H1 (cell line): ENCODE data around the gene COL5A1. TPM values are rescaled to one million over a fixed set of nuclear protein-coding genes. Genes with fewer than 3 reads are reported as not detected.

Source experiments
- MAFK ChIP-seq: IDR thresholded peaks from 2 replicates; pipeline ENCODE4 v1.6.1; 2012; ENCODE audit warnings: low read depth, mild to moderate bottlenecking, improper control_type of control experiment, low read length
- POLR2AphosphoS5 ChIP-seq: IDR thresholded peaks from 2 replicates; pipeline ENCODE4 v1.6.1; 2011; ENCODE audit warnings: low read depth, low read length
- RNF2 ChIP-seq: fragments of 200-900, 300-1000 bp; sonication (generic); IDR thresholded peaks from 2 replicates; pipeline ENCODE4 v1.7.1; 2016; ENCODE audit warnings: borderline replicate concordance, low read depth, mild to moderate bottlenecking, antibody characterized with exemption, low read length; ENCODE audit not compliant: poor library complexity, severe bottlenecking; ENCODE audit errors: missing control alignments
- TEAD4 ChIP-seq: IDR thresholded peaks from 2 replicates; pipeline ENCODE4 v1.6.1; 2012; ENCODE audit warnings: low read depth, low read length, inconsistent platforms, mixed read lengths
- polyA plus RNA-seq, 7 experiments: library from polyadenylated mRNA; depleted of rRNA in 3 of 7; stranded (reverse) in 5 of 7; unstranded in 2 of 7; fragments of >200 nt in 5 of 7; fragments of 200-250 nt in 2 of 7; gene quantifications; 1 replicate in 5 of 7; 2 replicates in 1 of 7; 4 replicates in 1 of 7; pipeline versions ENCODE4 v1.2.1 to v1.2.3, GENCODE V29; 2011 to 2013; ENCODE audit warnings: missing spikeins in 2 of 7, mixed read lengths in 2 of 7
- total RNA-seq: library from RNA; stranded (reverse); fragmentation: NEBNext Ultra II Directional; extraction: Animal tissue kit (Norgen Biotek cat#: 25700); gene quantifications from 2 replicates; pipeline ENCODE4 v1.2.1, GENCODE V29; 2021

The COL5A1 gene
- total and polyA plus RNA-seq, 2 of the 8 experiments (the other 6 are each of a cell fraction or from before 2014, with no cell fraction given) = 3.8 to 12.0 TPM

DNA sequence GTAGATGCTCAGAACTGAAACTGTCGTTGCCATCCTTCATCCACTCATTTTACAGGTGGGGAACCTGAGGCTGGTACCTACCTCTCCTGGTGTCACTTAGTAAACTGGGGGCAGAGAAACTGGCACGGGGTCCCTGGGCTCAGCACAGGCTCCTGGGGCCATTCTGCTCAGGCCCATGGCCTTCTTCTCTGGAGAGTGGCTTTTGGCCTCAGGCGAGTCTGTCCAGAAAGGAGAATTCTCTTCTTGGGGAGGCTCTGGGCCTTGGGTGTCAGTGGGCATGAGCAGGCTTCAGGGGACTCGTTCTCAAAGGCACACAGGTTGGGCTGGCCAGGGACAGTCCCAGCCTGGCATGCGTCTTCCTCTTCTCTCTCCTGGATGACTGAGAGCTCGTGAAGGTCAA lies 24.6 kb downstream of the COL5A1 start (continued):
- no peak for TF ChIP-seq RNF2
- no peak for TF ChIP-seq TEAD4
- no peak for TF ChIP-seq POLR2AphosphoS5
- no peak for TF ChIP-seq MAFK
